Mesendoderm (in vitro differentiated cells): ENCODE data around the gene GYPA.
"Not testable (repeated sequence)": the region's sequence is repeated elsewhere in the genome, so short reads cannot be mapped to it uniquely, and the experiment has no call there.

Experiments
- DNase-seq: peaks from one replicate; pipeline ENCODE4 v3.0.0; 2013
- H2AK5ac ChIP-seq: 2 replicates; pipeline ENCODE4 v1.6.1; 2013; ENCODE audit warnings: low read length, inconsistent platforms
- H2BK120ac ChIP-seq: 2 replicates; pipeline ENCODE4 v1.6.1; 2013; ENCODE audit warnings: low read depth, mild to moderate bottlenecking, low read length, moderate library complexity, mixed read lengths
- H2BK15ac ChIP-seq: replicated peaks from 2 replicates; pipeline ENCODE4 v1.6.1; 2013; ENCODE audit warnings: low read depth, mild to moderate bottlenecking, moderate library complexity
- H2BK5ac ChIP-seq: 2 replicates; pipeline ENCODE4 v1.6.1; 2013; ENCODE audit warnings: low read length, inconsistent platforms
- H3K18ac ChIP-seq: 2 replicates; pipeline ENCODE4 v1.6.1; 2013; ENCODE audit warnings: mild to moderate bottlenecking, low read length, mixed read lengths
- H3K23ac ChIP-seq: one replicate; pipeline ENCODE4 v1.6.1; 2013; ENCODE audit warnings: low read length
- H3K27ac ChIP-seq: 2 replicates; pipeline ENCODE4 v1.5.1; 2013; ENCODE audit warnings: low read depth, mild to moderate bottlenecking, inconsistent platforms, low read length, moderate library complexity
- H3K27me3 ChIP-seq: 2 replicates; pipeline ENCODE4 v1.6.1; 2013; ENCODE audit warnings: low read length, control low read depth, mild to moderate bottlenecking, inconsistent platforms; ENCODE audit not compliant: insufficient read depth, poor library complexity
- H3K36me3 ChIP-seq: 2 replicates; pipeline ENCODE4 v1.6.1; 2013; ENCODE audit warnings: low read length, inconsistent platforms; ENCODE audit not compliant: control insufficient read depth, insufficient read depth
- H3K4ac ChIP-seq: one replicate; pipeline ENCODE4 v1.6.1; 2013; ENCODE audit warnings: low read depth, mild to moderate bottlenecking, low read length, moderate library complexity
- H3K4me1 ChIP-seq: 2 replicates; pipeline ENCODE4 v1.6.1; 2013; ENCODE audit warnings: low read depth, low read length, inconsistent platforms; ENCODE audit not compliant: control insufficient read depth
- H3K4me2 ChIP-seq: 2 replicates; pipeline ENCODE4 v1.6.1; 2013; ENCODE audit warnings: low read length
- H3K4me3 ChIP-seq: 2 replicates; pipeline ENCODE4 v1.5.1; 2013; ENCODE audit warnings: mild to moderate bottlenecking, low read length
- H3K56ac ChIP-seq: one replicate; pipeline ENCODE4 v1.6.1; 2013; ENCODE audit warnings: low read length
- H3K79me1 ChIP-seq: 2 replicates; pipeline ENCODE4 v1.6.1; 2013; ENCODE audit warnings: low read length, inconsistent platforms
- H3K79me2 ChIP-seq: 2 replicates; pipeline ENCODE4 v1.6.1; 2013; ENCODE audit warnings: mild to moderate bottlenecking, low read length; ENCODE audit not compliant: control insufficient read depth, insufficient read depth
- H3K9ac ChIP-seq: 2 replicates; pipeline ENCODE4 v1.6.1; 2013; ENCODE audit warnings: low read length, inconsistent platforms
- H4K5ac ChIP-seq: one replicate; pipeline ENCODE4 v1.6.1; 2013; ENCODE audit warnings: low read length
- H4K8ac ChIP-seq: one replicate; pipeline ENCODE4 v1.6.1; 2013; ENCODE audit warnings: low read depth, mild to moderate bottlenecking, control low read depth, low read length, moderate library complexity
- WGBS: extraction: QIAGEN DNeasy Blood & Tissue Kit; methylation state at CpG from one replicate; pipeline ENCODE4 v1.1.7; 2013; ENCODE audit warnings: low lambda C conversion rate, missing lambda C conversion rate; ENCODE audit not compliant: insufficient coverage; ENCODE audit errors: extremely low coverage; 5-methylcytosine and 5-hydroxymethylcytosine counted together

Gene GYPA

GRCh38 chr4:144104509-144105130 lies 35.9 kb downstream of the GYPA start:
- no peaks in the 10 kb centered on the region for H3K4me1 ChIP-seq
- no peaks in the 10 kb centered on the region for H3K27me3 ChIP-seq
- no CpG with 5 or more reads among the region's 6 CpGs for WGBS
- H2BK5ac ChIP-seq, result no peak overlapping the region
- H3K4me2 ChIP-seq, result no peak overlapping the region
- no peak overlapping the region for H3K23ac ChIP-seq
- H3K79me1 ChIP-seq, result no peaks in the 10 kb centered on the region
- no peak overlapping the region for H4K5ac ChIP-seq
- H2BK120ac ChIP-seq, result no peak overlapping the region
- no peak overlapping the region for H2BK15ac ChIP-seq
- no peak overlapping the region for H3K4ac ChIP-seq
- H3K4me3 ChIP-seq, result no peak overlapping the region
- H3K56ac ChIP-seq, result no peak overlapping the region
- no peak overlapping the region for H3K9ac ChIP-seq
- no peaks in the 10 kb centered on the region for H3K36me3 ChIP-seq
- H2AK5ac ChIP-seq, result no peak overlapping the region
- DNase-seq, result no peak
- no peak overlapping the region for H4K8ac ChIP-seq
- H3K18ac ChIP-seq, result no peak overlapping the region
- no peak overlapping the region for H3K27ac ChIP-seq
- H3K79me2 ChIP-seq, result no peaks in the 10 kb centered on the region

- not testable (repeated sequence) for H3K4me2 ChIP-seq, H2BK5ac ChIP-seq, H3K4me1 ChIP-seq
Observed at GRCh38 chr4:144097776-144098175, 42.7 kb downstream of the GYPA start.

GRCh38 chr4:144093995-144094394 lies 46.5 kb downstream of the GYPA start:
- H3K9ac ChIP-seq, H3K23ac ChIP-seq, DNase-seq, H3K4me3 ChIP-seq, H3K4me1 ChIP-seq, H3K4ac ChIP-seq, H3K27ac ChIP-seq, H3K27me3 ChIP-seq, H2AK5ac ChIP-seq, H2BK120ac ChIP-seq, H2BK5ac ChIP-seq, H3K79me1 ChIP-seq, H4K5ac ChIP-seq, H3K4me2 ChIP-seq, H3K79me2 ChIP-seq, H2BK15ac ChIP-seq, H4K8ac ChIP-seq, H3K36me3 ChIP-seq, H3K56ac ChIP-seq, H3K18ac ChIP-seq: not testable (repeated sequence)
- WGBS, result no CpG with 5 or more reads among the region's 4 CpGs

More at GRCh38 chr4:144097776-144098175, 42.7 kb downstream of the GYPA start:
- H3K4me3 ChIP-seq, H3K56ac ChIP-seq, H4K5ac ChIP-seq, H3K18ac ChIP-seq, H3K27ac ChIP-seq, H2BK120ac ChIP-seq, H4K8ac ChIP-seq, H3K79me1 ChIP-seq, H3K36me3 ChIP-seq, H3K4ac ChIP-seq, H3K23ac ChIP-seq, H2AK5ac ChIP-seq, H3K9ac ChIP-seq, H2BK15ac ChIP-seq, DNase-seq, H3K27me3 ChIP-seq, H3K79me2 ChIP-seq: not testable (repeated sequence)
- WGBS, result no CpG with 5 or more reads among the region's 2 CpGs

DNA sequence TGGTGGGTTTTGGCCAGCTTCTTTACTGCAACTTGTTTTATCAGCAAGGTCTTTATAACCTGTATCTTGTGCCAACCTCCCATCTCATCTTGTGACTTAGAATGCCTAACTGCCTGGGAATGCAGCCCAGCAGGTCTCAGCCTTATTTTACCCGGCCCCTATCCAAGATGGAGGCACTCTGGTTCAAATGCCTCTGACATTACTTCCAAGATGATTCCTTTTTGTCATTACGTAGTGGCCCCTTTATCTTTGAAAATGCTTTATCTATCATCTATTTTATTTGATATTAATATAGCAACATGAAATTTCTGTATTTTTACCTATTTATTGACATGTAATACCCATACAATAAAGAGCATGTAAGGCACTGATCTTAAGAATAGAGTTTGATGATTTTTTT lies 49.3 kb downstream of the GYPA start:
- H4K5ac ChIP-seq, H3K27ac ChIP-seq, H3K4ac ChIP-seq, H3K27me3 ChIP-seq, H3K4me2 ChIP-seq, H3K56ac ChIP-seq, H3K79me2 ChIP-seq, H2BK120ac ChIP-seq, H2BK5ac ChIP-seq, H3K23ac ChIP-seq, H2AK5ac ChIP-seq, H3K9ac ChIP-seq, H4K8ac ChIP-seq, DNase-seq, H3K18ac ChIP-seq, H2BK15ac ChIP-seq, H3K4me1 ChIP-seq, H3K4me3 ChIP-seq, H3K36me3 ChIP-seq, H3K79me1 ChIP-seq: not testable (repeated sequence)
- WGBS, result no CpG with 5 or more reads among the region's 2 CpGs

- Histone ChIP-seq H2BK120ac (no peak overlapping the region), H3K56ac (no peak overlapping the region), H3K27me3 (no peaks in the 10 kb centered on the region), H3K27ac (no peak overlapping the region), H3K9ac (no peak overlapping the region), H3K4me2 (no peak overlapping the region), H3K23ac (no peak overlapping the region), H3K79me2 (no peaks in the 10 kb centered on the region), H4K5ac (no peak overlapping the region), H3K79me1 (no peaks in the 10 kb centered on the region), H4K8ac (no peak overlapping the region), H2BK15ac (no peak overlapping the region), H3K4me3 (no peak overlapping the region), H3K18ac (no peak overlapping the region), H3K4ac (no peak overlapping the region), H2BK5ac (no peak overlapping the region), H3K36me3 (no peaks in the 10 kb centered on the region), H3K4me1 (no peaks in the 10 kb centered on the region), H2AK5ac (no peak overlapping the region)
- no peak for DNase-seq
- no CpG with 5 or more reads among the region's 5 CpGs for WGBS
Observed at GRCh38 chr4:144090744-144091143, 49.8 kb downstream of the GYPA start.

- not testable (repeated sequence) for H3K79me2 ChIP-seq, H2BK5ac ChIP-seq, H3K9ac ChIP-seq, H3K4me2 ChIP-seq, H3K27ac ChIP-seq, H3K36me3 ChIP-seq, H3K4ac ChIP-seq, H2BK15ac ChIP-seq, H3K4me1 ChIP-seq, H2AK5ac ChIP-seq, H4K5ac ChIP-seq, H3K27me3 ChIP-seq, H4K8ac ChIP-seq, H3K56ac ChIP-seq, H3K23ac ChIP-seq, H3K4me3 ChIP-seq, H3K79me1 ChIP-seq, DNase-seq, H2BK120ac ChIP-seq, H3K18ac ChIP-seq
- no CpG with 5 or more reads among the region's 3 CpGs for WGBS
Observed at GRCh38 chr4:144082053-144082452, 58.5 kb downstream of the GYPA start.
